Esophagus squamous epithelium (tissue), 5 donors: Measurements from ENCODE around the gene TEX53. TPM values are rescaled to one million over a fixed set of nuclear protein-coding genes. Genes with fewer than 3 reads are reported as not detected.

Experiments used
- DNase-seq: peaks from one replicate; lab custom pipeline; 2025; lab: John Stamatoyannopoulos, UW
- H3K27ac ChIP-seq, 4 donors: fragments of 200-600 bp; sonication (generic); one replicate each; pipeline ENCODE4 v1.5.1; 2016 to 2019; ENCODE audit warnings: mild to moderate bottlenecking in 1 of 4
- H3K27me3 ChIP-seq, 4 donors: fragments of 200-600 bp; sonication (generic); 1 replicate in 3 of 4; 2 replicates in 1 of 4; pipeline versions ENCODE4 v1.5.1 to v1.6.0; 2017 to 2021; ENCODE audit warnings: antibody characterized with exemption in 1 of 4
- H3K36me3 ChIP-seq, 3 donors: fragments of 200-600 bp; sonication (generic); one replicate each; pipeline ENCODE4 v1.5.1; 2016 to 2019
- H3K4me1 ChIP-seq, 3 donors: fragments of 200-600 bp; sonication (generic); one replicate each; pipeline ENCODE4 v1.5.1; 2017 to 2019
- H3K4me3 ChIP-seq, 4 donors: fragments of 200-600 bp; sonication (generic); 1 replicate in 3 of 4; 2 replicates in 1 of 4; pipeline ENCODE4 v1.5.1; 2016 to 2019; ENCODE audit warnings: mild to moderate bottlenecking in 2 of 4, moderate library complexity in 1 of 4
- H3K9me3 ChIP-seq, 3 donors: fragments of 200-600 bp; sonication (generic); one replicate each; pipeline ENCODE4 v1.5.1; 2016 to 2019
- CTCF ChIP-seq, 6 experiments: fragments of 450-650 bp in 4 of 6; fragments of 200-600 bp in 2 of 6; sonication (generic) in 2 of 6; IDR thresholded peaks; one replicate each; pipeline ENCODE4 v1.5.1; 2016 to 2019; ENCODE audit warnings: antibody characterized with exemption in 6 of 6, mild to moderate bottlenecking in 4 of 6, moderate library complexity in 4 of 6
- POLR2A ChIP-seq, 4 donors: fragments of 450-650 bp; IDR thresholded peaks; one replicate each; pipeline ENCODE4 v1.6.1; 2017; ENCODE audit warnings: antibody characterized with exemption in 4 of 4, mild to moderate bottlenecking in 4 of 4, moderate library complexity in 3 of 4
- WGBS, 2 donors: methylation state at CpG; one replicate each; pipeline ENCODE4 v1.1.5; 2018; 5-methylcytosine and 5-hydroxymethylcytosine counted together
- intact Hi-C: fragments of 100-400 bp; cut with DNase I; formaldehyde crosslinking; loops from one replicate; pipeline ENCODE4 v1.15.0; 2022
- total RNA-seq, 4 donors: library from RNA; depleted of rRNA; stranded (reverse); fragments of >200 nt; gene quantifications; one replicate each; pipeline ENCODE4 v1.1.0, GENCODE V29; 2016
- donor health status: DM: yes; HTN: yes; CAD: no.

The TEX53 gene
- total RNA-seq, 4 donors from 2014 or later: not detected

DNA sequence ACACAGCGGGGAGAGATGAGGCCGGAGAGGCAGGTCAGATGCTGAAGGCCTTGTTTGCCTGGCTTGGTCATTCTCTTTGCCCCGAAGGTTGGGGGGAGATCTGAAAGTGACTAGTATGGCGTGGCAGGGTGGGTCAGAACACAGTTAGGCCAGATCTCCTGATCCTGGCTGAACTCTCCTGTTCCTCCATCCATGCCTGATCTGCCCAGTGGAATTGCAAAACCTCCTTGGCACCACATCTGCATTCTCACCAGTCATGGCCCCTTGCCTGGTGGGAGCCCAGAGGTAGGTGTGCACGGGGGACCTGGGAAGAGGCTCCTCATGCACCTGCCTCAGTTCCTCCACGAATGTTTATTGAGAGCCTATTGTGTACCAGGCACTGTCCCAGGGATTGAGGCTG is 23.2 kb downstream of the TEX53 start:
- H3K4me3 ChIP-seq: no peak overlapping the region
- H3K27ac ChIP-seq: no peak overlapping the region
- no peaks in the 10 kb centered on the region for H3K27me3 ChIP-seq
- no peak for DNase-seq
- no peaks in the 10 kb centered on the region for H3K9me3 ChIP-seq
- TF ChIP-seq POLR2A (IDR thresholded peaks at IDR 0.05) (no peak), CTCF (IDR thresholded peaks at IDR 0.05) (no peak)
- no peaks in the 10 kb centered on the region for H3K4me1 ChIP-seq
- H3K36me3 ChIP-seq: peaks cover 0 to 100% (median 28%) of the 10 kb centered on the region in 3 donors
- intact Hi-C loops: no loop called here
- WGBS, 2 donors: 83 to 86% methylated on average over 4 to 6 of the region's 6 CpGs

GRCh38 chr9:114633438-114634089 is 24.0 kb downstream of the TEX53 start:
- Histone ChIP-seq H3K27me3 (no peaks in the 10 kb centered on the region), H3K27ac (no peak overlapping the region), H3K4me3 (no peak overlapping the region), H3K4me1 (no peaks in the 10 kb centered on the region), H3K36me3 (peaks cover 0 to 100% (median 33%) of the 10 kb centered on the region in 3 donors), H3K9me3 (no peaks in the 10 kb centered on the region)
- no peak for TF ChIP-seq POLR2A (IDR thresholded peaks at IDR 0.05)
- TF ChIP-seq CTCF (IDR thresholded peaks at IDR 0.05): no peak
- 78 to 92% methylated on average over 6 to 8 of the region's 11 CpGs for WGBS, 2 donors
- no peak for DNase-seq
- intact Hi-C loops: no loop called here

DNA sequence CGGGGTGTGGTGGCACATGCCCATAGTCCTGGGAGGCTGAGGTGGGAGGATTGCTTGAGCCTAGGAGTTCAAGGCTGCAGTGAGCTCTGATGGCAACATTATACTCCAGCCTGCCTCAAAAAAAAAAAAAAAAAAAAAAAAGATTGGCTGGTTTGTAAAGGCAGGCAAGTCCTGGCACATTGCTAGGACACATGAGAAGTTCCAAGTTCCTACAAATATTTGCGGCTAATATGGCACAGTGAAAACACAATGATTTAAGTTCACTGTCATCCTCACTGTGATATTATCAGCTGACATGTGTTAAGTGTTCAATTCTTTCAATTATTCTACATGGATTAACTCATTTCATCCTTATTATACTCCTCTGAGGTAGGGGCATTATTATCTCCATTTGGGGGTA is 26.4 kb downstream of the TEX53 start:
- no peak for DNase-seq
- Histone ChIP-seq H3K27me3 (no peaks in the 10 kb centered on the region), H3K36me3 (peaks cover 0 to 100% (median 39%) of the 10 kb centered on the region in 3 donors), H3K4me3 (no peak overlapping the region), H3K27ac (no peak overlapping the region), H3K4me1 (no peaks in the 10 kb centered on the region), H3K9me3 (no peaks in the 10 kb centered on the region)
- intact Hi-C loops: no loop called here
- TF ChIP-seq POLR2A (IDR thresholded peaks at IDR 0.05): no peak
- TF ChIP-seq CTCF (IDR thresholded peaks at IDR 0.05): no peak
- WGBS, 2 donors: 51 to 54% methylated on average over 2 of the region's 2 CpGs

- WGBS, 2 donors: 74 to 79% methylated on average over 6 to 7 of the region's 7 CpGs
- Histone ChIP-seq H3K4me1 (no peaks in the 10 kb centered on the region), H3K9me3 (no peaks in the 10 kb centered on the region), H3K27ac (no peak overlapping the region), H3K4me3 (no peak overlapping the region), H3K36me3 (peaks cover 0 to 97% (median 37%) of the 10 kb centered on the region in 3 donors), H3K27me3 (no peaks in the 10 kb centered on the region)
- intact Hi-C loops: no loop called here
- no peak for TF ChIP-seq POLR2A (IDR thresholded peaks at IDR 0.05)
- no peak for TF ChIP-seq CTCF (IDR thresholded peaks at IDR 0.05)
- no peak for DNase-seq
These were observed 28.0 kb downstream of the TEX53 start for GRCh38 chr9:114629563-114630090.

GRCh38 chr9:114627553-114627952 is 30.1 kb downstream of the TEX53 start:
- no peaks in the 10 kb centered on the region for H3K27me3 ChIP-seq

More at GRCh38 chr9:114627553-114627952, 30.1 kb downstream of the TEX53 start:
- Histone ChIP-seq H3K4me3 (no peak overlapping the region), H3K36me3 (peaks cover 0 to 94% (median 25%) of the 10 kb centered on the region in 3 donors), H3K9me3 (no peaks in the 10 kb centered on the region), H3K27ac (no peak overlapping the region), H3K4me1 (peaks cover 0 to 2% (median 0%) of the 10 kb centered on the region in 3 donors)
- no peak for DNase-seq
- no peak for TF ChIP-seq CTCF (IDR thresholded peaks at IDR 0.05)
- TF ChIP-seq POLR2A (IDR thresholded peaks at IDR 0.05): no peak
- intact Hi-C loops: no loop called here
- 78 to 93% methylated on average over 1 of the region's 1 CpG for WGBS, 2 donors
